Breast epithelium (tissue), 4 donors: Measurements from ENCODE around the gene NUP98. TPM values are rescaled to one million over a fixed set of nuclear protein-coding genes. Genes with fewer than 3 reads are reported as not detected.

Experiments used
- DNase-seq, 2 donors: peaks; one replicate each; pipeline ENCODE4 v3.0.0-alpha.2; 2019; ENCODE audit warnings: low spot score in 2 of 2
- H3K27ac ChIP-seq, 2 donors: fragments of 200-600 bp; sonication (generic) in 1 of 2; one replicate each; pipeline ENCODE4 v1.5.1; 2016 to 2019; ENCODE audit warnings: mild to moderate bottlenecking in 1 of 2
- H3K27me3 ChIP-seq, 2 donors: fragments of 200-600 bp; sonication (generic) in 1 of 2; one replicate each; pipeline versions ENCODE4 v1.5.1 to v1.6.0; 2017 to 2019; ENCODE audit warnings: control low read depth in 1 of 2, mild to moderate bottlenecking in 1 of 2
- H3K36me3 ChIP-seq: fragments of 200-600 bp; one replicate; pipeline ENCODE4 v1.5.1; 2019
- H3K4me1 ChIP-seq, 2 donors: fragments of 200-600 bp; sonication (generic); one replicate each; pipeline ENCODE4 v1.5.1; 2016 to 2019; ENCODE audit warnings: control low read depth in 1 of 2
- H3K4me3 ChIP-seq, 3 donors: fragments of 200-600 bp; sonication (generic); 1 replicate in 2 of 3; 2 replicates in 1 of 3; pipeline ENCODE4 v1.5.1; 2016 to 2019; ENCODE audit warnings: mild to moderate bottlenecking in 3 of 3, moderate library complexity in 2 of 3
- H3K9me3 ChIP-seq, 2 donors: fragments of 200-600 bp; sonication (generic) in 1 of 2; one replicate each; pipeline ENCODE4 v1.5.1; 2016 to 2019; ENCODE audit warnings: control low read depth in 1 of 2
- CTCF ChIP-seq, 3 donors: fragments of 450-650 bp; IDR thresholded peaks; one replicate each; pipeline ENCODE4 v1.5.1; 2016 to 2017; ENCODE audit warnings: antibody characterized with exemption in 3 of 3, mild to moderate bottlenecking in 3 of 3, moderate library complexity in 3 of 3
- POLR2A ChIP-seq: fragments of 450-650 bp; IDR thresholded peaks from one replicate; pipeline ENCODE4 v1.6.1; 2016; ENCODE audit warnings: antibody characterized with exemption, mild to moderate bottlenecking, moderate library complexity
- POLR2AphosphoS5 ChIP-seq, 3 donors: sonication (generic); formaldehyde crosslinking; IDR thresholded peaks; one replicate each; pipeline ENCODE4 v1.6.1; 2017; ENCODE audit warnings: antibody characterized with exemption in 3 of 3
- intact Hi-C: fragments of 100-400 bp; cut with DNase I; formaldehyde crosslinking; loops from one replicate; pipeline ENCODE4 v1.15.1; 2023; ENCODE audit warnings: low total_unique reads
- total RNA-seq, 3 donors: library from RNA; depleted of rRNA; stranded (reverse); fragments of >200 nt; gene quantifications; one replicate each; pipeline ENCODE4 v1.1.0, GENCODE V29; 2016

The NUP98 gene
- total RNA-seq, 3 donors from 2014 or later: 98.1 to 178 (median 142) TPM

DNA sequence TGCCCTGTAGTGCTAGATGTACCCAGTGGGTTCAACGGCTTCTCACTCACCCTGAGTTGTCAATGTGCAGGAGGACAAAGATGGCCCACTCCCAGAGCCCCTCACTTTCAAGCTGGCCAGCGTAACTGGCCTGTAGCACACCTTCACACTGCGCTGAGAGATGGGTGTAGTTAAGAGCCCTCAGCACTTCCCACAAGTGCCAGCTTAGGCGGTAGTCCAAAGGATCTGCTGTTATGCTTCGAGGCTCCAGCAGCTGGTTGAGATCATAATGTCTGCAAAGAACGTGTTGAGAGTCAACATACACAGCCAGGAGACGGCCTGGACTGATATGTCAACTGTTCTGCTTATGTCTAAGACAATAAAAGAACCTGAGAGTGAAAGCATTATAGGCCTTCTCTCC is 111.4 kb downstream of the NUP98 start:
- no peaks in the 10 kb centered on the region for H3K9me3 ChIP-seq
- H3K27ac ChIP-seq: no peak overlapping the region
- peaks cover 12% of the 10 kb centered on the region for H3K36me3 ChIP-seq
- H3K4me1 ChIP-seq: no peaks in the 10 kb centered on the region
- TF ChIP-seq POLR2AphosphoS5 (IDR thresholded peaks at IDR 0.05) (no peak), POLR2A (no peak), CTCF (IDR thresholded peaks at IDR 0.05) (no peak)
- intact Hi-C loops: no loop called here
- no peak overlapping the region for H3K4me3 ChIP-seq
- DNase-seq: no peak
- no peaks in the 10 kb centered on the region for H3K27me3 ChIP-seq

GRCh38 chr11:3684819-3685172 is 112.6 kb downstream of the NUP98 start:
- Histone ChIP-seq H3K4me1 (no peaks in the 10 kb centered on the region), H3K9me3 (no peaks in the 10 kb centered on the region), H3K36me3 (peaks cover 11% of the 10 kb centered on the region), H3K27me3 (no peaks in the 10 kb centered on the region), H3K4me3 (no peak overlapping the region), H3K27ac (no peak overlapping the region)
- DNase-seq: no peak
- TF ChIP-seq POLR2A (no peak), POLR2AphosphoS5 (IDR thresholded peaks at IDR 0.05) (no peak), CTCF (IDR thresholded peaks at IDR 0.05) (no peak)
- intact Hi-C loops: no loop called here

DNA sequence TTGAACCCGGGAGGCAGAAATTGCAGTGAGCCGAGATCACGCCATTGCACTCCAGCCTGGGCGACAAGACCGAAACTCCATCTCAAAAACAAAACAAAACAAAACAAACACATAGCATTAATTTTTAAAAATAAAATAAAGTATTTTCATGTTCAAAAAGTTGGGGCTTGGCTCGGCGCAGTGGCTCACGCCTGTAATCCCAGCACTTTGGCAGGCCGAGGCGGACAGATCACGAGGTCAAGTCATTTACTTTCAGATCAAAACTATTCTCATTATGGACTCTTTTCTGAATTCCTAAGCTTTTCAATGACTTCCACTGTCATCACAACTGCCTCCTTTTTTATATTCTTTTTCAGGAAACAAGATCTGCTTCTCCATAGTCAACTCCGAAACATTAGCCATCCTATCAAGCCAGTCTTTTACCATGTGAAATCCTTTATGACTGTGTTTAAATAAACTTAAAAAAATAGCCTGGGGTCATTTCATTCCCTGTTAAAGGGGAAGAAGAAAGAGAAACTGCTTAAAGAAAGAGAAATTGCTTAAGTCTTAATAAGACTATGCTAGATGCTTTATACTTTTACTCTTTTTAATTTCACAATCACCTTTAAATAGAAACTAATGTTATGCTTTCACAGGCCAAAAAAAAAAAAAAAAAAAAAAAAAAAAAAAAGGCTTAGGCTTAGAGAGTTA is 113.1 kb downstream of the NUP98 start:
- no peak for DNase-seq
- no peak overlapping the region for H3K27ac ChIP-seq

DNA sequence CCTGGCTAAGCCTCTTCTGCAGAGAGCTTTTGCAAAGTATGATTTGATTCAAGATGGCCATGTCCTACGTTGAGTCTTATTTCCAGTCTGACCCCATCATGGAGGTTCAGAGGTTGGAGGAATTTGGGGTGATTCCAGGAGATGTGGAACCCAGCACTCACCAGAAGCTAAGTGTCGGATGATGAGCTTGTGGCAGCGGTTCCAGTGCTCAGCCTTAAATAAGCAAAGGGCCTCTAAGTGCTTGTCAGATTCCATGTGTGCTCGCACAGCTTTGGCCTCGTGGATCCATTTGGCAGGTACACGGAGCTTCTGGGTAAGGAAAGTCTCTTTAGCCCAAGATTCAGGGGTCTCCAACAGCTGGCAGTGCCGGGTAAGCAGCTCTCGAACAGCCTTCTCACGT is 114.3 kb downstream of the NUP98 start:
- intact Hi-C loops: no loop called here

More for the DNA sequence above, 113.1 kb downstream of the NUP98 start:
- TF ChIP-seq POLR2AphosphoS5 (IDR thresholded peaks at IDR 0.05) (no peak), POLR2A (no peak), CTCF (IDR thresholded peaks at IDR 0.05) (no peak)
- Histone ChIP-seq H3K4me1 (no peaks in the 10 kb centered on the region), H3K36me3 (peaks cover 14% of the 10 kb centered on the region), H3K27me3 (no peaks in the 10 kb centered on the region), H3K4me3 (no peak overlapping the region), H3K9me3 (no peaks in the 10 kb centered on the region)
- intact Hi-C loops: no loop called here

DNA sequence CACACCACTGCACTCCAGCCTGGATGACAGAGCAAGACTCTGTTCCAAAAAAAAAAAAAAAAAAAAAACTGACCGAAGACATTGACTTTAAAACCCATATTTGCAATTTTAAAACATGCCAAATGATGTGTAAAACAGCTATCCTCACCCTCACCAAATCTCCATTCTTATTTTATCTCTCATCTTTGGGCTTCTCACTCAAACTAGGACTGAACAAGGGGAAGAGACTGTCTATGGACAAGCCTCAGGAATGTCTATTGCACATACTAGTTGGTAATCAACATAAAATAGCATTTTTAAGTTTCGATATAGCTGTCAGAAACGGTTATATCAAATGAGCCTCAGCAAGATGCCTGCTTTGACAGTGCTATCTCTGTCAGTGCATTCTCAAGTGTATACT is 118.3 kb downstream of the NUP98 start:
- intact Hi-C loops: no loop called here
- DNase-seq: no peak
- Histone ChIP-seq H3K4me3 (no peak overlapping the region), H3K36me3 (peaks cover 26% of the 10 kb centered on the region), H3K27me3 (no peaks in the 10 kb centered on the region), H3K9me3 (no peaks in the 10 kb centered on the region), H3K4me1 (no peaks in the 10 kb centered on the region), H3K27ac (no peak overlapping the region)
- TF ChIP-seq CTCF (IDR thresholded peaks at IDR 0.05): no peak
- no peak for TF ChIP-seq POLR2AphosphoS5 (IDR thresholded peaks at IDR 0.05)
- TF ChIP-seq POLR2A: no peak

More for the DNA sequence above, 114.3 kb downstream of the NUP98 start:
- H3K36me3 ChIP-seq: peaks cover 14% of the 10 kb centered on the region
- no peaks in the 10 kb centered on the region for H3K27me3 ChIP-seq
- H3K9me3 ChIP-seq: no peaks in the 10 kb centered on the region
- DNase-seq: no peak
- no peak overlapping the region for H3K4me3 ChIP-seq
- no peak overlapping the region for H3K27ac ChIP-seq
- no peak for TF ChIP-seq CTCF (IDR thresholded peaks at IDR 0.05)
- no peak for TF ChIP-seq POLR2A
- TF ChIP-seq POLR2AphosphoS5 (IDR thresholded peaks at IDR 0.05): no peak
- no peaks in the 10 kb centered on the region for H3K4me1 ChIP-seq
